Measurements from ENCODE around the gene HBD. TPM values are rescaled to one million over a fixed set of nuclear protein-coding genes. Genes with fewer than 3 reads are reported as not detected.
A peak's percentile ranks its signal among the peaks of the same experiment; 100 is the strongest.

HBD gene
- total RNA-seq, 1 donor from 2014 or later: not detected

GRCh38 chr11:5223146-5223545 lies 11.1 kb downstream of the HBD start:
- DNase-seq (ENCODE audit: low read depth) (no peak), FAIRE-seq (no peak)
- no peaks in the 10 kb centered on the region for H3K36me3 ChIP-seq (ENCODE audit: insufficient read depth, low read length)
- no peaks in the 10 kb centered on the region for H3K9me3 ChIP-seq (ENCODE audit: insufficient read depth, low read depth, low read length)
- no peak overlapping the region for H3K27ac ChIP-seq (ENCODE audit: low read depth, low read length)
- H3K4me2 ChIP-seq (ENCODE audit: low read length): no peak overlapping the region
- Mint-ChIP-seq H3K4me3 (ENCODE audit: unreplicated experiment) (no peak overlapping the region), H3K27ac (ENCODE audit: unreplicated experiment) (no peak overlapping the region), H3K36me3 (ENCODE audit: low read depth, unreplicated experiment) (no peaks in the 10 kb centered on the region), H3K4me1 (ENCODE audit: low read depth, unreplicated experiment) (no peaks in the 10 kb centered on the region), H3K9me3 (ENCODE audit: unreplicated experiment) (peaks cover 5% of the 10 kb centered on the region), H3K27me3 (ENCODE audit: low read depth, unreplicated experiment) (no peaks in the 10 kb centered on the region)
- H2AFZ ChIP-seq (ENCODE audit: low read depth, low read length): no peak overlapping the region
- H3K27me3 ChIP-seq (ENCODE audit: insufficient read depth, low read length): no peaks in the 10 kb centered on the region
- H3K9ac ChIP-seq (ENCODE audit: low read length): no peak overlapping the region
- no peaks in the 10 kb centered on the region for H4K20me1 ChIP-seq (ENCODE audit: insufficient read depth, low read length)
- TF ChIP-seq, protein P1, sequence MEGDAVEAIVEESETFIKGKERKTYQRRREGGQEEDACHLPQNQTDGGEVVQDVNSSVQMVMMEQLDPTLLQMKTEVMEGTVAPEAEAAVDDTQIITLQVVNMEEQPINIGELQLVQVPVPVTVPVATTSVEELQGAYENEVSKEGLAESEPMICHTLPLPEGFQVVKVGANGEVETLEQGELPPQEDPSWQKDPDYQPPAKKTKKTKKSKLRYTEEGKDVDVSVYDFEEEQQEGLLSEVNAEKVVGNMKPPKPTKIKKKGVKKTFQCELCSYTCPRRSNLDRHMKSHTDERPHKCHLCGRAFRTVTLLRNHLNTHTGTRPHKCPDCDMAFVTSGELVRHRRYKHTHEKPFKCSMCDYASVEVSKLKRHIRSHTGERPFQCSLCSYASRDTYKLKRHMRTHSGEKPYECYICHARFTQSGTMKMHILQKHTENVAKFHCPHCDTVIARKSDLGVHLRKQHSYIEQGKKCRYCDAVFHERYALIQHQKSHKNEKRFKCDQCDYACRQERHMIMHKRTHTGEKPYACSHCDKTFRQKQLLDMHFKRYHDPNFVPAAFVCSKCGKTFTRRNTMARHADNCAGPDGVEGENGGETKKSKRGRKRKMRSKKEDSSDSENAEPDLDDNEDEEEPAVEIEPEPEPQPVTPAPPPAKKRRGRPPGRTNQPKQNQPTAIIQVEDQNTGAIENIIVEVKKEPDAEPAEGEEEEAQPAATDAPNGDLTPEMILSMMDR (IDR thresholded peaks at IDR 0.05; ENCODE audit: insufficient read depth, low read depth, low read length): no peak
- TF ChIP-seq EZH2 (IDR thresholded peaks at IDR 0.05; ENCODE audit: insufficient read depth, low read length): no peak
- H3K4me3 ChIP-seq (ENCODE audit: insufficient read depth, low read depth, low read length): no peak overlapping the region
- H3K4me1 ChIP-seq (ENCODE audit: insufficient read depth, low read length): no peaks in the 10 kb centered on the region
- no peaks in the 10 kb centered on the region for H3K79me2 ChIP-seq (ENCODE audit: insufficient read depth, low read length)

DNA sequence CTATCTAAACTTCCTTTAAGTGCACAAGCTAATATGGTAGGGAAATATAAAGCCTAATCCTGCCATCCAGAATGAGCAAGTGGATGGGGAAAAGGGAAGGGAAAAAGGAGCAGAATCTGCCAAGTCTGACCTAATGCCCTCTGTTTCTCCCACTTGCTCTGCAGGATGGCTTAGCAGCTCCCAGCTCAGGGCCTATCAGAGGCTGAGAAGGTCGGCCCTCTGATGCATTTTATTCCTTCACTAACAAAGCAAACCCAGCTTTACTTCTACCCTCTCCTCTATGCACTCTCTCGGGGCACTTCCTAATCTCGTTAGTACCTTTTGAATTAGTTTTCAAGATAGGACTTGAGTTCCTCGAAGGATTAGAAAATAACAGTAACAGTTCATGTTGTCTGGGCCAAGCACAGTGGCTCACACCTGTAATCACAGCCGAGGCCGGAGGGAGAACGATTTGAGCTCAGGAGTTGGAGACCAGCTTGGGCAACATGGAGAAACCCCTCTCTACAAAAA lies 23.9 kb downstream of the HBD start:
- H3K9me3 ChIP-seq (ENCODE audit: insufficient read depth, low read depth, low read length): no peaks in the 10 kb centered on the region
- no peaks in the 10 kb centered on the region for H3K4me1 ChIP-seq (ENCODE audit: insufficient read depth, low read length)
- no peak overlapping the region for H3K27ac ChIP-seq (ENCODE audit: low read depth, low read length)
- H3K4me2 ChIP-seq (ENCODE audit: low read length): no peak overlapping the region
- H3K27me3 ChIP-seq (ENCODE audit: insufficient read depth, low read length): no peaks in the 10 kb centered on the region
- H3K36me3 ChIP-seq (ENCODE audit: insufficient read depth, low read length): no peaks in the 10 kb centered on the region
- H3K27ac Mint-ChIP-seq (ENCODE audit: unreplicated experiment): no peak overlapping the region
- H3K27me3 Mint-ChIP-seq (ENCODE audit: low read depth, unreplicated experiment): peaks cover 2% of the 10 kb centered on the region
- H2AFZ ChIP-seq (ENCODE audit: low read depth, low read length): no peak overlapping the region
- no peaks in the 10 kb centered on the region for H3K36me3 Mint-ChIP-seq (ENCODE audit: low read depth, unreplicated experiment)
- no peaks in the 10 kb centered on the region for H3K4me1 Mint-ChIP-seq (ENCODE audit: low read depth, unreplicated experiment)
- H3K9me3 Mint-ChIP-seq (ENCODE audit: unreplicated experiment): no peaks in the 10 kb centered on the region
- H3K9ac ChIP-seq (ENCODE audit: low read length): no peak overlapping the region
- DNase-seq (ENCODE audit: low read depth): no peak
- no peak for FAIRE-seq
- H4K20me1 ChIP-seq (ENCODE audit: insufficient read depth, low read length): no peaks in the 10 kb centered on the region
- no peak overlapping the region for H3K4me3 ChIP-seq (ENCODE audit: insufficient read depth, low read depth, low read length)
- H3K4me3 Mint-ChIP-seq (ENCODE audit: unreplicated experiment): no peak overlapping the region
- no peaks in the 10 kb centered on the region for H3K79me2 ChIP-seq (ENCODE audit: insufficient read depth, low read length)
- TF ChIP-seq, protein P1 (IDR thresholded peaks at IDR 0.05; ENCODE audit: insufficient read depth, low read depth, low read length): no peak
- no peak for TF ChIP-seq EZH2 (IDR thresholded peaks at IDR 0.05; ENCODE audit: insufficient read depth, low read length)

DNA sequence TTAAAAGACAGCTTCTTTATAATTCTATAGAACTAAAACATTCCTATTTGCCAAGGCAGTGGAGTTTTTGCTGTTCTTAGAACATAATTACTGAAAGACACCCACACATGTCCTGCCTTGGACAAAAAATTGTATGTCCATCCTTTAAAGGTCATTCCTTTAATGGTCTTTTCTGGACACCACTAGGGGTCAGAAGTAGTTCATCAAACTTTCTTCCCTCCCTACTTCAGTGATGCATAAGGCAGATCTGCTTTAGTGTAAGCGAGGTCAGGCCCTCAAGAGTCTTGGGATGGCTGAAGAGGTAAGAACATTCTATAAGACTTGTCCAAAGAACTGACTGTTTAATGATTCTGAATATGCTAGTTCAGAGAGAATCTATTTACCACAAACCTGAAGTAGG lies 29.5 kb downstream of the HBD start:
- H3K27ac Mint-ChIP-seq (ENCODE audit: unreplicated experiment): no peak overlapping the region
- H3K27me3 Mint-ChIP-seq (ENCODE audit: low read depth, unreplicated experiment): no peaks in the 10 kb centered on the region
- FAIRE-seq: peak; percentile 87

More for the DNA sequence above, 29.5 kb downstream of the HBD start:
- no peaks in the 10 kb centered on the region for H3K4me1 Mint-ChIP-seq (ENCODE audit: low read depth, unreplicated experiment)
- Histone ChIP-seq H3K27me3 (ENCODE audit: insufficient read depth, low read length) (no peaks in the 10 kb centered on the region), H3K9me3 (ENCODE audit: insufficient read depth, low read depth, low read length) (no peaks in the 10 kb centered on the region), H3K4me1 (ENCODE audit: insufficient read depth, low read length) (no peaks in the 10 kb centered on the region), H3K79me2 (ENCODE audit: insufficient read depth, low read length) (no peaks in the 10 kb centered on the region), H2AFZ (ENCODE audit: low read depth, low read length) (no peak overlapping the region), H3K4me3 (ENCODE audit: insufficient read depth, low read depth, low read length) (no peak overlapping the region), H3K4me2 (ENCODE audit: low read length) (no peak overlapping the region), H4K20me1 (ENCODE audit: insufficient read depth, low read length) (no peaks in the 10 kb centered on the region), H3K9ac (ENCODE audit: low read length) (no peak overlapping the region), H3K27ac (ENCODE audit: low read depth, low read length) (no peak overlapping the region), H3K36me3 (ENCODE audit: insufficient read depth, low read length) (no peaks in the 10 kb centered on the region)
- H3K36me3 Mint-ChIP-seq (ENCODE audit: low read depth, unreplicated experiment): no peaks in the 10 kb centered on the region
- TF ChIP-seq, protein P1 (IDR thresholded peaks at IDR 0.05; ENCODE audit: insufficient read depth, low read depth, low read length): peak; percentile 63
- TF ChIP-seq EZH2 (IDR thresholded peaks at IDR 0.05; ENCODE audit: insufficient read depth, low read length): no peak
- no peaks in the 10 kb centered on the region for H3K9me3 Mint-ChIP-seq (ENCODE audit: unreplicated experiment)
- no peak overlapping the region for H3K4me3 Mint-ChIP-seq (ENCODE audit: unreplicated experiment)
- DNase-seq (ENCODE audit: low read depth): peak; percentile 45
